NCI-H1930 (cell line): Measurements from ENCODE around the gene RIN2.
A peak's percentile ranks its signal among the peaks of the same experiment; 100 is the strongest.
"Not testable (repeated sequence)": the region's sequence is repeated elsewhere in the genome, so short reads cannot be mapped to it uniquely, and the experiment has no call there.

ENCODE experiments used
- DNase-seq, 2 experiments: peaks; one replicate each; lab custom pipeline; 2025; lab: John Stamatoyannopoulos, UW

RIN2 gene

GRCh38 chr20:19739351-19739750 is 18.7 kb upstream of the RIN2 start:
- no peak for DNase-seq

GRCh38 chr20:19740512-19740911 is 17.5 kb upstream of the RIN2 start:
- no peak for DNase-seq

DNA sequence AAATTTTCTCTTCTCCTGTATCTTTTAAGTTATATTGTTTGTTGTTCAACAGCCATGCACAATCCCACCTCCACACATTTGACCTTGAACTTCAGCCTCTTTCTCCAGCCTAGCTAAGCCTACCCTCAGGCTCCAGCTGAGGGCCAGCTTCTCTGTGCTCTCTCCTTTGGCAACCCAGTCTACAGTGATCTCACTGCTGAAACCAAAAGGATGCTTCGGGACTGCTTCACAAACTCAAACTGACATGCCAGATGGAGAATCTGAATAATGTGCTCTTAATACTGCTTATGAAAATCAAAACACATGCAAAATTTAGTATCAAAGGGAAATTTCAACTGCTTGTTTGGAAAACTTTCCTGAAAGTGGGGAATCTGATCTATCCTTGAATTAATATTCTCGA is 16.1 kb upstream of the RIN2 start:
- no peak for DNase-seq

GRCh38 chr20:19742974-19743639 is 15.0 kb upstream of the RIN2 start:
- no peak for DNase-seq

DNA sequence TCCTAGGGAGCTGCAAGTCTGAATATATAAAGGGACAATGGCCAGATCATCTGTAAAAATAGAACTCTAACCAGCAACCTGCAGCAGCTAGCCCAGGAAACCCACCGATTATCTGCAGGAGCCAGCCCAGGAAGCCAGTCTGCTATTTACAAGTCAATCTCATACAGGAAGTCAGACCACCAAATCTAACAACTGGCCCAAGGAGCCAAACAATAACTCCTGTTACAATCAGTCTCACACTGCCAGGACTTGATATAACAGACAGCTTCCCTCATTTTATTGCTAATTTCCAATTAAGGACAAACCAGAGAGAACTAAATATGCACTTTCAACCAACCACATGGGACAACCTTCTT is 14.4 kb upstream of the RIN2 start:
- no peak for DNase-seq

DNA sequence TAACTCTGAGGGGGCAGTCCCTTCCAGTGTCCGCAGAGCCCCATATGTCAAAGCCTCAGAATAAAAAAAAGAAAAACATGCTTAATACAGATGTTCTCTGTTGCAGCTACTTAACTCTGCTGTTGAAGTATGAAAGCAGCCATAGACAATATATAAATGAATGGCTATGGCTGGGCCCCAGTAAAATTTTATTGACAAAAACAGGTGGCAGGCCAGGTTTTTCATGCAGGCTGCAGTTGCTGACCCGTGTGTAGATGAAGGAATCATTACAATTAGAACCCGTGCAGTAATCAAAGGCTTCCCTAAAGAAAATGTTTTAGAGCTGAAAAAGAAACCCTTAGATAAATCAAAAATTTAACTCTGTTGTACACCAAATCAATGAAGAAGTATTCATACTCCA is 13.0 kb upstream of the RIN2 start:
- no peak for DNase-seq

DNA sequence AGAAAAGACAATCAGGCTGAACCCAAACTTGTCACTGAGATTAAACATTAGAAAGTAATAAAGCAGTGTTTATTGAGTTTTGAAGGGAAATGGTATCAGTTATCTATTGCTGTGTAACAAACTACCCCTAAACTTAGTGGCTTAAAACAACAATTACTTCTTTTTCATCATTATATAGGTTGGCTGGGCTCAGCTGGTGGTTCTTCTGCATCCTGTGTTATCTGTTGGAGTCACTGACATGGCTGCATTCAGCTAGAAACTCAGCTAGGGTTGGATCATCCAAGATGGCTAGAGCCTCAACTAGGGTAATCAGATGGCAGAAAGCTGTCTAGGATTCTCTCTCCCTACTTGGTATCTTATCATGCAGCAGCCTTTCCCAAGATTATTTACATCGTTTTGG is 12.5 kb upstream of the RIN2 start:
- DNase-seq: no peak

DNA sequence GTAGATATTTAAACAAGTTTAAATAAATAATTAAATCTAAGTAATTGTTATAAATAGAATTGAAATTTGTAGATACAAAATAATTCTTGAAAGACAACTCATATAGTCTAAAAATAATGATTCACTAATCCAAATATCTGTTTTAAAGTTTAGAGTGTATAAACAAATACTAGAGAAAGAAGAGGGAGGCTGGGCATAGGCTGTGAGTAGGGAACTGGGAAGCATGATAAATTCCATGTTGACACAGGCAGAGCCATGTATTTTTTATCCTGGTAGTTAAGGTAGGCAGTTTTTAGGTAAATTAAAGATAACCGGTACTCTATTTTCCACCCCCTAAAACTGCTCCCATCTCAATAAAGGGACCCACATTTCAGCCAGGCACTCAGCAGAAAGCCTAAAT is 11.7 kb upstream of the RIN2 start:
- DNase-seq: no peak

GRCh38 chr20:19747903-19748302 is 10.2 kb upstream of the RIN2 start:
- no peak for DNase-seq

DNA sequence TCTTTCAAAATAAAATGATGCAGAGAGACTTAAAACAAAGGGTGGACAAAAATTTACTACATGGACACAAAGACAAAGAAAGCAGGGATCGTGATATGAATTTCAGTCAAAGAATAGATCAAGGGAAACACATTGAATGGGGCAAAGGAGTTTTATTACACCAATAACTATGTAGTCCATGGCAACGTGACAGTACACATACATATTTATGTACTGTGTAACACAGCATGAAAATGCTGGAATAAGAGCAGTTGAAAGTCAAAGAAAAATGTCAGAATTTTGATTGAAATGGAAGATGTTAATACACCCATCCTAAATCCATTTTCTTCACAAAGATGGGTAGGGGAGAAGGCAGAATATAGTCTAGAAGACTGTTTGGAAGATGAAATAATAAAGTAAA is 9.4 kb upstream of the RIN2 start:
- no peak for DNase-seq

DNA sequence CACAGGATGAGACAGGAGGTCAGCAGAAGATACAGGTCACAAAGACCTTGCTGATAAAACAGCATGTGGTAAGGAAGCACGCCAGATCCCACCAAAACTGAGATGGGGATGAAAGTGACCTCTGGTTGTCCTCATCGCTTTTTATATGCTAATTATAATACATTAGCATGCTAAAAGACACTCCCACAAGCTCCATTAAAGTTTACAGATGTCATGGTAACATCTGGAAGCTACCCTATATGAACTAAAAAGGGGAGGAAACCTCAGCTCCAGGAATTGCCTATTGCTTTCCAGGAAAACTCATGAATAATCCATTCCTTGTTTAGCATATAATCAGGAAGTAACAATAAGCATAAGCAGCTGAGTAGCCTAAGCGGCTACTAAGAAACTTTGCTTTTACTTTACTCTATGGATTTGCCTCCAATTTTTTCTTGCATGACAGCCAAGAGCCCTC is 8.4 kb upstream of the RIN2 start:
- DNase-seq: no peak

DNA sequence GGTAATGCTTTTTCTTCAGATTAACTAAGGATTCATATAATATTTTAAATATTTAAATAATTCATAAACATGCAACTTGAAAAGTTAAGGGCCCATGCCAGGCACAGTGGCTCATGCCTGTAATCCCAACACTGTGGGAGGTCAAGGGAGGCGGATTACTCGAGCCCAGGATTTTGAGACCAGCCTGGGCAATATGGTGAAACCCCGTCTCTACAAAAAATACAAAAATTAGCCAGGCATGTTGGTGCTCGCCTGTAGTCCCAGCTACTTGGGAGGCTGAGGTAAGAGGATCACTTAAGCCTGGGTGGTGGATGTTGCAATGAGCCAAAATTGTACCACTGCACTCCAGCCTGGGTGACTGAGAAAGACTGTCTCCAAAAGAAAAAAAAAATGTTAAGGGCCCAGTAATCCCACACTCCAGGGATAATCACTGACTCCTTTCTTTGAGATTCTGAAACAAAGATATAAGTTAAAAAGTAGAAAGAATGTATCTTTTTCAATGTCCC is 7.9 kb upstream of the RIN2 start:
- DNase-seq: no peak

DNA sequence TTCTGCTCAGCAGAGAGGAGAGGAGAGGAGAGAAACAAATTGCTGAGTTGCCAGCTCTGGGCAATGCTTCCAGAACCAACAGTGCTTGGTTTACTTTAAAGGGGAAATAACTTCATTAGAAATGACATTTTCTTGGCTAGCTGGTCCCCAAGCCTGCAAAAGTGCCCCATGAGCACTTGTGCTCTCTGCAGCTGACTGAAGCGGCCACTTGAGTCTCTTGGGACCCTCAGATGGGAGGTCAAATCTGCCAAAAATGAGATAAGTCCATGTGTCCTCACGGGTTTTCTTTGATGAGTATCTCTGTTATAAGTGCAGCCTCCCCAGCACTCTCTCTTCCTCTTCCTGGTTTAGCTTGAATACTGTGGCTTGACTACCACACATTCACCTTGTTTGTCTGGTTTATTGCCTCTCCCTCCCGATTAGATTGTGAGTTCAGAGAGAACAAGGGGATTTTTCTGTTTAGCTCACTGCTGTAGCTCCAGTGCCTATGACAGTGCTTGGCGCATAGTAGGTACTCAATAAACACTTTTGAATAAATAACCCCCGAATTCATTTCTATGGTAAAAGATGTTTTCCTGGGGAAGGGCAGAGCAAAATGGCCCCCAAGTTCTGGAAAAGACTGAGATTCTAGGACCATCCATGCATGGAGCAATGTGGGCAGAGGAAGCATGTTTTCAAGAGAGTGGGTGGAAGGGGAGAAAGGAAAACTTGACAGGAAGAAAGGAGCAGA is 7.0 kb upstream of the RIN2 start:
- no peak for DNase-seq

- DNase-seq: not testable (repeated sequence)
Measured at GRCh38 chr20:19754201-19754600, 3.9 kb upstream of the RIN2 start.

DNA sequence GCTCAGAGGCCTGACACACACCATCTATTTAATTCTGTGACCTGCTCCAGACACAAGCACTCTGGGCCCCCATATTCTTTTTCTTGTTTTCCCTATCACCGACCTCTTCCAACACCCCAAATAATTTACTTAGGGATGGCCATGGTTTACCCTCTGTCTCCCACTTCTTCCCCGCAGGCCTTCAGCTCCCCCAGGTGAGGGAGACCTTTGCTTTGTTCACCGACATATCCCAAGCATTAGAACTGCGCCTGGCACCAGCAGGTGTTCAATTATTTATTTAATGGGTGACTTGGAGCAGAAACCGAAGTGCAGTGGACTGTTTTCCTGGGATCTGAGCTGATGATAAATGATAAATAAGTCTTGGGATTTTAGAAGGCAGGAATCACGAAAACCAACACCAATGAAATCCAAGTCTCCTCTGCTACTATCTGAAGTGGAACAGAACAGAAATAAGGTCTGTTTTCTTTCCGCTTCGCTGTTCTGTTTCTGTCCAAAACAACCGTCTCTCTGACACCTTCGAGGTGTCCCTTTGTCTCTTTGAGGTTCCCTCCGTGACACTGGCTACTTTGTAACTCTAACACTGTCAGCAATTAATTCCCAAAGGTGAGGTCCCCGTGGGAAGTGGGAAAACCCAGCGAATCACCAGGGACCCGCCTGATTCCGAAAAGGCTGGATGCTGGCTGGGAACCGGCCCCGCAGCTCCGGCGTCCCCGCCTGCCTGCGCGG is 1.1 kb upstream of the RIN2 start:
- no peak for DNase-seq

DNA sequence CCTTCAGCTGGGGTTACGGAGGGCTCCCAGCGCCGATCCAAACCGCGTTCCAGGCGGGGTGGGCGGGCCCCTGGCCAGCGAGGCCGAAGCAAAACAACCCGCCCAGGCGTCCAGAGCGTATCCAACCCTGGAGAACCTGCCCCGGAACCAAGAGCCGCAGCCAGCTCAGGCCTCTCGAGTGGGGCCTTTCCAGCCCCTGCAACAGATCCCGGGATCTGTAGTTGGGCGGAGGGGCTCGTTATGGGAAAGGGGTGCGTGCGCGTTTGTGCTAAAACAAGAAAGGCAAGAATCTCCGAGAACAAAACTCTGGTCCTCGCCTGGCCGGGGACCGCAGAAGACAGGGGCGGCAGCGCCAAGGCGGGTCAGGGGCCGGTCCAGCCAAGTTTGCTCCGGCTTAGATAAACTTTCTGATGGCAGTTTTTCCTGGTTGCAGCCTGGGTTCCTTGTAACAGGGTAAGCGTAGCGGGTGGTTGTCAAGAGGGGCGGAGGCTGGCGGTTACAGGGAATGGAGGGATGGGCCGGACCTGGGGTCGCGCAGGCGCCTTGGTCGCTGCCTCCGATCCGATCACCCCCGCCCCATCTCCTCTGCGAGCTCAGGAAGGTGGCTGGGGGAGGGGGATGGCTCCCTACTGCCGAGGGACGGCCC is 448 bp upstream of the RIN2 start:
- DNase-seq: peak; percentile 40 to 53

DNA sequence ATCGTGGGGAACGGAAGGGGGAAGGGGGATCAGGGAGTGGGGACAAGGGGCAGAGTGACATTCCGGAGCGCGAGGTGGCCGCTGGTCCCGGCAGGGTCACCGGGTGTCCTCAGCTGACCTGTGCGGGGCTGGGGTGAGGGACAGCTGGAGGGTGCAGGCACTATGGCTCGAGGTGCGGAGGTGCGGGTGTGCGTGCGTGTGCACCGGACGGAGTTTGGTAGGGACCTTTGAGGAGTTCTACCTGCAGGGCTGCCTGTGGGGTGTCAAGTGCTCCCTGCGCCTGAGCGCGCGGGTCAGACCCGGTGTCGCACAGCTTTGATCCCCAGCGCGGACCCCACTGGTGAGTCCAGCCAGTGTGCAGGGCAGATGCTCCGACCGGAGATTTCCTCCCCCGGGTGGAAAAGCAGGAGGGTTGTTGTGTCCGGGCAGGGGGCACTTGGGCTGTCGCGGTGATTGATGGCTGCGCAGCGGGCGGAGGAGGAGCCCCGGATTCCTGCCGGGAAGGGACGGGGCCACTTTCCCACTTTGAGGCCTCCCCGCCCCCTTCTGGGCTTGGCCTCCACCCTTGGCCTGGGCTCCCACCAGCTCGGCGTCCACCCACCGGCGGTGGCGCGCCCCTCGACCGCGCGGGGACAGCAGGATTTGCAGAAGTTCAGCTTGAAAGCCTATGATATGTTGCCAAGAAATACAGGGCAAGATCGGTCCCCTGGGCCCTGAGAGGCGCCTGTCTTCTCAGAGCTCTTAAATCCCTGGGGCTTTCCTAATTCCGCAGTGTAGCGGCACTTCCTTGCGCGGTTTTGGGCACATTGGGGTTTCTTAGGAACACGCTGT is 658 bp downstream of the RIN2 start:
- no peak for DNase-seq

DNA sequence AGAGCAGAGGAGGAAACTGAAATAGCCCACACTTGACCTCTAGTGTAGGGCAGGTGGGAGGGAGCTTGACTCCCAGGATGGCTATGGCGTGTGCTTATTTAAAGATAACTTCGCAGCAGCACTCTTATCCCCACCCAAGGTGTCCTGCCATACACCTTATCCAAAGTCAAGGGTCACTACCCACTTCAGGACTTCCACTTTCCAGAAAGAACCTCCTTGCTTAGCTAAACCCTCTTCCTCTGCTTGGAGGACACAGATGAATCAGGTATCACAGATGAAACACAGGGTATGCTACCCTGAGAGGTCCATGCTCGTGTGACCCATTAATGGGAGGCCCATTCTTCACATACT is 2.3 kb downstream of the RIN2 start:
- DNase-seq: no peak

- no peak for DNase-seq
Measured at GRCh38 chr20:19761326-19761725, 3.3 kb downstream of the RIN2 start.

- no peak for DNase-seq
Measured at GRCh38 chr20:19761841-19762240, 3.8 kb downstream of the RIN2 start.

- no peak for DNase-seq
Measured at GRCh38 chr20:19764207-19764606, 6.1 kb downstream of the RIN2 start.

- no peak for DNase-seq
Measured at GRCh38 chr20:19765266-19765665, 7.2 kb downstream of the RIN2 start.
